Stimulated activated CD4-positive, alpha-beta T cell treated with anti-CD3 and anti-CD28 coated beads, Interleukin-15, amount 100 ng/mL, for 24 hours (primary cell): ENCODE measurements around the gene S100A2.
"Not testable (repeated sequence)": the region's sequence is repeated elsewhere in the genome, so short reads cannot be mapped to it uniquely, and the experiment has no call there.

Experiments
- DNase-seq: peaks from one replicate; pipeline ENCODE4 v3.0.0-alpha.2; 2020

Gene S100A2

DNA sequence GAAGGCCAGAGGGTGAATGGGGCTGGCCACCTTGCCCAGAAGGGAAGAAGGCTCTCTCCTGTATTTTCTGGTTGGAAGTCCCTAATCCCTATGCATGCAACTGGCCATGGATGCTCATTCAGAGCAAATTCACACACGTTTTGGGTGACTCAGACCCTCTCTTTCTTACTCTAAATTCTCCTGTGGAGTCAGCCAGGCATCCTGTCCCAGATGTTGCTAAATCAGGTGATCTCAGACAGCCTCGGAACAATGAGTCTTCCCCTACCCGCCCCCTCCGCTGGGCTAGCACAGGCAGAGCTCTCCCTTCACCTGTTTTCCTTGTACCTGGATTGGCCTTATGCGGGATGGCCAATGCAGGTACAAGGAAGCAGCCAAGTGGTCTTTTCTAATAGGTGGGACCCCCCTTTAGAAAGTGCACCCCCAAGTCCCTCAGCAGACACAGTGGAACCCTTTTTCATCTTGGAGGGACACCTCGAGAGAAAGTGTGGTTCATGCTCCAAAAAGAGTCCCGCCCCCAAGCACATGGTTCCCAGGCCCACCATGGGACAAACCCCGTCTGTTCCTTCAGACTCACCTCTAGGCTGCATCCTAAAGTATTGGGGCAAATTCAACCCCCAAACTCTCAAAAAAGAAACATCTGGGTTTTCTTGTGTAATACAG lies 38.5 kb downstream of the S100A2 start:
- DNase-seq = no peak

DNA sequence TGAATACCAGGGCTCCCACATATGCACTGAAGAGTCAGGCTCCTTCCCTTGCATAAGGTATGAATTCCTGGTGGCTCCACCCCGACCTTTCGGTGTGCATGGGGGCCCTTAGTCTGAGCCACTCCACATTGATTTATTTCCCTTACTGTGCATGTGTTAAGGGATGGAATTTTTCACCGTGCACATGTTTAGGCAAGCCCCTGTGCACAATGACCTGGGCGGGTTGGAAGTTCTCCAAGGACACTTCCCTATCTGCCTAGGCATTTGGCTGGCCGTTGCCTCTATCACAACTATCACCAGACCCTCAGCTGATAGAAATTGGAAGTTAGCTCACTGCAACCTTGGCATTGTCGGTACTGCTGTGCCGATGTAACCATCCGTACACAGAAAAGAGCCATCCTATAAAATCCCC lies 39.5 kb downstream of the S100A2 start:
- DNase-seq = no peak

DNA sequence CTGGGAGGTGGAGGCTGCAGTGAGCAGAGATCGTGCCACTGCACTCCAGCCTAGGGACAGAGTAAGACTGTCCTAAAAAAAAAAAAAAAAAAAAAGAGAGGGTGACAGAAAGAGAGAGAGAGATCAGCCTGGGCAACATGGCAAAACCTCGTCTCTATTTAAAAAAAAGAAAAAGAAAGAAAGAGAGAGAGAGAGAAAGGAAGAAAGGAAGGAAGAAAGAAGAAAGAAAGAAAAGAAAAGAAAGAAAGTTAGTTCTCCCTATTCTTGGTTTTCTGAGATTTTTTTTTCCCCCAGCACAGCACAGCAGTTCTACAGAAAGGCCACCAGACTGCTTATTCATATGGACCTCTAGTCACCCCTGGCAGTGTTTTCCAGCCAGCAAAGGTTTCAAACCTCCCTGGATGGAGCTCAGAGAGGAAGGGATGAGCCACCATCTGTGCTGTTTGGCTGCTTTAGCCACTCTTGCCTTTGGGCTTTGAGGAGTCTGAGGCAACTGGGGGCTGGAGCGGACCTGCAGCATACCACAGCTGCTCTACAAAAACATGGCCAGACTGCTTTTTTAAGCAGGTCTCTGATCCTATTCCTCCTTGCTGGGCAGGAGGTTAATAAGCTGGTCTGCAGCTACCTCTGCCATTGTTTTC lies 40.4 kb downstream of the S100A2 start:
- no peak for DNase-seq

DNA sequence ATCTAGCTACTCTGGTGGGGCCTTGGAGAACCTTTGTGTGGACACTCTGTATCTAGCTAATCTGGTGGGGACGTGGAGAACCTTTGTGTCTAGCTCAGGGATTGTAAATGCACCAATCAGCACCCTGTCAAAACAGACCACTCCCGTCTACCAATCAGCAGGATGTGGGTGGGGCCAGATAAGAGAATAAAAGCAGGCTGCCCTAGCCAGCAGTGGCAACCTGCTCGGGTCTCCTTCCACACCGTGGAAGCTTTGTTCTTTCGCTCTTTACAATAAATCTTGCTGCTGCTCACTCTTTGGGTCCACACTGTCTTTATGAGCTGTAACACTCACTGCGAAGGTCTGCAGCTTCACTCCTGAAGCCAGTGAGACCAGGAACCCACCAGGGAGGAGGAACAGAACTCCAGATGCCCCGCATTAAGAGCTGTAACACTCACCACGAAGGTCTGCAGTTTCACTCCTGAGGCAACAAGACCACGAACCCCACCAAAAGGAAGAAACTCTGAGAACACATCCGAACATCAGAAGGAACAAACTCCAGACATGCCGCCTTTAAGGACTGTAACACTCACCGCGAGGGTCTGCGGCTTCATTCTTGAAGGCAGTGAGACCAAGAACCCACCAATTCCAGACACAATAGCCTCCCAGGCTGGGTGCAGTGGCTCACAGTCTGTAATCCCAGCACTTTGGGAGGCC lies 43.1 kb downstream of the S100A2 start:
- DNase-seq = not testable (repeated sequence)

DNA sequence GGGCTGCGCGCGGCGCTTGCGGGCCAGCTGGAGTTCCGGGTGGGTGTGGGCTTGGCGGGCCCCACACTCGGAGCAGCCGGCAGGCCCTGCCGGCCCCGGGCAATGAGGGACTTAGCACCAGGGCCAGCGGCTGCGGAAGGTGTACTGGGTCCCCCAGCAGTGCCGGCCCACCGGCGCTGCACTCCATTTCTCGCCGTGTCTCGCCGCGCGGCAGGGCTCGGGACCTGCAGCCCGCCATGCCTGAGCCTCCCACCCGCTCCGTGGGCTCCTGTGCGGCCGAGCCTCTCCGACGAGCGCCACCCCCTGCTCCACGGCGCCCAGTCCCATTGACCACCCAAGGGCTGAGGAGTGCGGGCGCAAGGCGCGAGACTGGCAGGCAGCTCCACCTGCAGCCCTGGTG lies 43.8 kb downstream of the S100A2 start:
- not testable (repeated sequence) for DNase-seq

DNA sequence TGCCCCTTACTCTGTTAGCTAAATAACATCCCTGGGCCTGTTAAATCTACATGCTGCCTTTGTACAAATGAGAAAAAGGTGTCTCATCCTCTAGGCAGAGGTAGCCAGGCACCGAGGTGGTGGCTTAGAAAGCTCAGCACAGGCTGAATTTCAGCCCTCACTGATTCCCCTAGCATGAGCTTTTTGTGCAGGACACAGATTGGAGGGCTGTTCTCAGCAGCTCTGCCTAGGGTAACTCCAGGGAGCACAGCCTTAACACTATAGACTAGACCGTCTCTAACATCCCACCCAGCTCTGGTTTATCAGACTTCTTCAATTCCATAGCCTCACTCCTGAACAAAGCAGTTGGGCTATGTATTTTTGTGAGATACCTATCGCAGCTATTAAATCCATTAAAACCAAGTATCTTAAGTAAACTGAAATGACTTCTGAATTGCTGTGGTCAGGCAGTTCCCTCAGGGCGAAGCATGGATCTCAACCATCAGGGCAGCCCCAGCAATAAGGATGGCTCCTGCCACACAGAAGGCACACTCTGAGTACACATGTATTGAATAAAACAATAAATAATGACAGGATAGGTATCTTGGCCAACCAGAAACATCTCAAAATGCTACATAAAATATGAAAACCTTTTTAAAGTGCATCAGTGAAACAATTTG lies 44.7 kb downstream of the S100A2 start:
- no peak for DNase-seq

DNA sequence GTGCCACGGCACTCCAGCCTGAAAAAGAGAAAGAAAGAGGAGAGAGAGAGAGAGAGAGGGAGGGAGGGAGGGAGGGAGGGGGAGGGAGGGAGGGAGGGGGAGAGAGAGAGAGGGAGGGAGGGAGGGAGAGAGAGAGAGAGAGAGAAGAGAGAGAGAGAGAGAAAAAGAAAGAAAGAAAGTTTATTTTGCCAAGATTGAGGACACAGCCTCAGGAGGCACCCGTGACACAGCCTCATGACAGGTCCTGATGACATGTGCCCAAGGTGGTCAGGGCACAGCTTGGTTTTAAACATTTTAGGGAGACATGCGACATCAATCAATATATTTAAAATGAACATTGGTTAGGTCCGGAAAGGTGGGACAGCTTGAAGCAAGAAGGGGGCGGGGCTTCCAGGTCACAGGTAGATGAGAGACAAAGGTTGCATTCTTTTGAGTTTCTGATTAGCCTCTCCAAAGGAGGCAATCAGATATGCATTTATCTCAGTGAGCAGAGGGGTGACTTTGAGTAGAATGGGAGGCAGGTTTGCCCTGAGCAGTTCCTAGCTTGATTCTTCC lies 45.4 kb downstream of the S100A2 start:
- not testable (repeated sequence) for DNase-seq

DNA sequence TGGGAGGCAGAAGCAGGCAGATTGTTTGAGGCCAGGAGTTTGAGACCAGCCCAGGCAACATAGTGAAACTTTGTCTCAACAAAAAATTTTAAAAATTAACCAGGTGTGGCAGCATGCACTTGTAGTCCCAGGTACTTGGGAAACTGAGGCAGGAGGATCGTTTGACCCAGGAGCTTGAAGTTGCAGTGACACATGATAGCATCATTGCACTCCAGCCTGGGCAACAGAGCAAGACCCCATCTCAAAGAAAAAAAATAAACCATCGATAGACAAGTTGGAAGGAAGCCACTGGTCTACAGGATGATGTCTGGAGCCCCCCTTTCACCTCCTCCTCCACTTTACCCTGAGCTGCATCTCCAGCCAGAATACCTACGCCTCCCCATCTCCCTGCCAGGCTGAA lies 46.4 kb downstream of the S100A2 start:
- no peak for DNase-seq

DNA sequence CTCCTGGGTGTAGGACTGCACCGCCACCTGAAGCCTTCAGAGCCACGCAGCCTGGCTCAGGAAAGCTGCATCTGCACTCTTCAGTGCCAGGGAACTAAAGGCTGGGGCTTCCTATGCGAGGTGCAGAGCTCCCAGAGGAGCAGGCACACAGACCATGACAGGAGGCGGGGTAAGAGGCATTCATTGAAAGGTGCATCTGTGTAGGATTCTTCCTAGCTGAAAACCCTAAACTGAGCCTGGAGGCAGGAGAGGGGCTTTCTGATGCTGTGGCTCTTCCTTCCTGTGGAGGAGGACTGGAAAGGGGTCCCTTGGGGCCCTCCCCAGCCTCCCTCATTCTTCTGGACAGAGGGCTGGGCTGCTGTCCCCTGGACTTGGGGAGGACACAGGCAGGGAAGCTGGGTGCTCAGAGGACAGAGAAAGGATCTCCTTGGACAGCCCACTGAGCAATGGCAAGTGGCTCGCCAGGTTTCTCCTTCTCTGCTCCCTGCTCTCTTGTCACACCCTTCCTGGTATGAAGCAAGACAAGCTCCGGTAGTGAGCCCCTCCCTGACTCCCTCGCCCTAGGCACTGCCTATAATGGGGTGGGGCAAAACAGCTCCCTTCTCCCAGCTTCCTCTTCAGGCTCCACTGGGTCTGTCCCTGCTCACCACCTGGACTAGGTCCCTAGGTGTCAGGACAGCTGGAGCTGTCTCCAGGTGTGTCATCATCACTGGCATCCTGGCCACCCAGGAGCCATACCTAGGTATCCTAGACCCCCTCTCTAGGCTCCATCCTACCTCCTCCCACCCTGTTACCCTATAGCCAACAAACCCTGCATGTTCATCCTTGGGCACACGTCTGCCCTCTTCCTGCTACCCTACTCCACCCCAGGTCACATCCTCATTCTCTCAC lies 49.9 kb downstream of the S100A2 start:
- no peak for DNase-seq

DNA sequence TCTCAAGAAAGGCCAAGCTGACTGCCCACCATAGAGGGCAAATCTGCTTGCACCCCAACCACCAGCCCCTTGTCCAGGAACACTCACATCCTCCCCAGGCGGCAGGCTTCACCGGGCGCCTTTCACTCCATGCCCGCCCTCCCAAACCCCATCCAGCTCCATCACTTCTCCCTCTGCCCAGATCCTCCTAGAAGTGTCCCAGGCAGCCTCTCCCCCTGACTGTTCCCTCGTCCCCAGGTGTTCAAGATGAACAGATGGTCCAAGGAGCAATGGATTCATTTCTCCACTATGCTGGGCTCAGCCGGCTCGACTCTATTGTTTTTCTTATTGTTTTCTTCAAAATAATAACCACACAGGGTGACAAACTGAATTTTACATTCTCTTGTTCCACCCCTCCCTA lies 52.0 kb downstream of the S100A2 start:
- no peak for DNase-seq

DNA sequence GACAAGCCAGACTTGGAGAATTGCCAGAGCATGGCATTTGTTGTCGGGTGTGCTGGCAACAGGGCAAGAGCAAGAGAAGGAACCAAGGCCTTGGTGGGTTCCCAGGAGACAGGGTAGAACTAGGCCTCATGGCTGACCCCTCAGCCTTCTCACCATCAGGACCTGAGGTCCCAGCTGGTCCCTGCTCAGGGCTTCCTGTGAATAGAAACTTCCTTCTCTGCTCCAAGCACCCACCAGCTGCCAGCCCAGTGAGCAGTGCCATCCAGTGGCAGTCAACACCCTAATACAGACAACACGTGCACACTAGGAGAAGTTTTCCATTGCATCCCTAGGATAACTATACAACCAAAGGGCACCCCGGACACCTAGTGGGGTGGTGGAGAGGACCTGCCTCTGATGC lies 52.6 kb downstream of the S100A2 start:
- DNase-seq = no peak
